Measurements from ENCODE around the gene ZCCHC18. TPM values are rescaled to one million over a fixed set of nuclear protein-coding genes. Genes with fewer than 3 reads are reported as not detected.
"Not testable (repeated sequence)": the region's sequence is repeated elsewhere in the genome, so short reads cannot be mapped to it uniquely, and the experiment has no call there.

Gene ZCCHC18
- polyA plus RNA-seq (ENCODE audit: insufficient read length in 10 of 10) = 1 to 10 TPM; 1.7 to 4.0 (median 2.5) TPM
- long read RNA-seq, donor 1 = 0 reads
- long read RNA-seq, donor 2, partial matches to known transcripts = 0 of 1 reads
- long read RNA-seq, donor 2, other reads (novel, unspliced or antisense) = 0 of 1 reads
- long read RNA-seq, donor 3 = 0 reads
- long read RNA-seq, donor 4 = 0 reads
- long read RNA-seq, donor 5 = 0 reads
- long read RNA-seq, donor 6 = 0 reads
- long read RNA-seq, donor 7, partial matches to known transcripts = 0 of 2 reads
- long read RNA-seq, donor 7, other reads (novel, unspliced or antisense) = 0 of 2 reads
- long read RNA-seq, donor 8, partial matches to known transcripts = 0 of 1 reads
- long read RNA-seq, donor 8, other reads (novel, unspliced or antisense) = 0 of 1 reads
- long read RNA-seq, donor 9 = 0 reads

- peak; percentile 28 to 89 (median 66) for DNase-seq
Observed at GRCh38 chrX:104112326-104112951, at the start of gene ZCCHC18. ZCCHC18 (plus strand) TSS chrX:104112523; CDS start chrX:104114112, 1,589 bp downstream.

GRCh38 chrX:104062636-104063035, 49.7 kb upstream of the ZCCHC18 start:
- DNase-seq = not testable (repeated sequence)

- not testable (repeated sequence) for DNase-seq
Observed at GRCh38 chrX:104075778-104076445, 36.4 kb upstream of the ZCCHC18 start, which contains the start of gene TMSB15C. TMSB15C (minus strand) TSS chrX:104076236.

GRCh38 chrX:104077854-104078253, 34.5 kb upstream of the ZCCHC18 start:
- DNase-seq = not testable (repeated sequence)

- DNase-seq = no peak
Observed at GRCh38 chrX:104084063-104084462, 28.3 kb upstream of the ZCCHC18 start.

- no peak for DNase-seq
Observed at GRCh38 chrX:104084534-104085277, 27.6 kb upstream of the ZCCHC18 start.

GRCh38 chrX:104085477-104085876, 26.8 kb upstream of the ZCCHC18 start:
- no peak for DNase-seq

GRCh38 chrX:104085919-104086318, 26.4 kb upstream of the ZCCHC18 start:
- DNase-seq = no peak

GRCh38 chrX:104098151-104098808, 14.0 kb upstream of the ZCCHC18 start:
- DNase-seq = peak; percentile 41 to 67 (median 58)

GRCh38 chrX:104098919-104099318, 13.4 kb upstream of the ZCCHC18 start:
- DNase-seq = no peak

GRCh38 chrX:104104676-104105075, 7.6 kb upstream of the ZCCHC18 start:
- DNase-seq = no peak

GRCh38 chrX:104105330-104106262, 6.7 kb upstream of the ZCCHC18 start:
- DNase-seq = no peak

GRCh38 chrX:104108955-104109354, 3.4 kb upstream of the ZCCHC18 start:
- no peak for DNase-seq

- DNase-seq = not testable (repeated sequence)
Observed at GRCh38 chrX:104110491-104111240, 1.7 kb upstream of the ZCCHC18 start.

- peak; percentile 28 to 54 (median 30) for DNase-seq
Observed at GRCh38 chrX:104113222-104113965, 1.1 kb downstream of the ZCCHC18 start.

GRCh38 chrX:104117759-104118158, 5.4 kb downstream of the ZCCHC18 start:
- no peak for DNase-seq

- DNase-seq = no peak
Observed at GRCh38 chrX:104118765-104119164, 6.4 kb downstream of the ZCCHC18 start.

GRCh38 chrX:104122829-104123228, 10.5 kb downstream of the ZCCHC18 start:
- DNase-seq = no peak

Measured in muscle of back (tissue), 13 donors.